ENCODE results near the gene UBL4B. TPM values are rescaled to one million over a fixed set of nuclear protein-coding genes. Genes with fewer than 3 reads are reported as not detected.

The UBL4B gene
- polyA plus RNA-seq, 1 experiment = 34.8 TPM

DNA sequence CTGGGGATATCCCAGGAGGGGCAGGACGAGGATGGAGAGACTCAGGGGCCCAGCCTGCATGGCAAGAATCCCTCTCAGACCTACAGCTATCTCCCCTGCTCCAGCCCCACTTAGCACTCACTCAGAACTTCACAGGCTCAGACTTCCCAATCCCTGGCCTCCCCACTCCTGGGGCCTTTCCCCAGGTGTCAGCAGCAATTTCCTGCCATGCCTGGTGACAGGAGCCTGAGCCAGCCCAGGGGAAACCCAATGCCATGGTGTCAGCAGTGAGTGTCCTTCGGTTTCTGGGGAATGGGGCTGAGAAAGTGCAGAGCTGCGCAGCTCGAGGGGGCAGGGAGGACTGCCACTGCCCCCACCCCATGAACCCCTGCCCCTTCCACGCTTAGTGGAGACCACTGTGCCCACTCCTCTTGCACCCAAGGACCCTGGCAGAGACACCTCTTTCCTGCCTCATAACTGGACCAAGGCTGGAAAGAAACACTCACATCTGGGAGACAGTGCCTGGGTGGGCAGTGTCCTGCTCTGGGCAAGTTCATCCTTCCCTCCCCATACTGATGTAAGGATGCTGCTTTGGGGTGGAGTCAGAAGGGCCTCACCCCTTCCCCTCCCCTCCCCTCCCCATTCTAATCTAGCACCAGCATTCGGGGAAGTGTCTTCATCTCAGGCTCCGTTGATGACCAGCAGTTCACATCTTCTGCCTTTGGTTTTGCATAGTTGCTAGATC, 17.1 kb upstream of the UBL4B start:
- no peak for DNase-seq (ENCODE audit: low read depth)
- Histone ChIP-seq H3K27me3 (ENCODE audit: control insufficient read depth, insufficient read depth, low read length) (no peaks in the 10 kb centered on the region; the same call in none of the 2 replicates), H3K36me3 (ENCODE audit: control insufficient read depth, insufficient read depth, low read length) (no peaks in the 10 kb centered on the region), H3K4me3 (ENCODE audit: low read depth, low read length) (no peak overlapping the region)
- ChIA-PET CTCF (interaction anchor here (14.8 to 16.1 kb wide), 2 partner anchors 8 to 40 kb away, joined by 246 to 345 read pairs; no protein-coding TSS in a partner anchor), POLR2A (no interaction called here)
- TF ChIP-seq CTCF (IDR thresholded peaks at IDR 0.05; ENCODE audit: insufficient read depth, low read depth, low read length) = no peak

DNA sequence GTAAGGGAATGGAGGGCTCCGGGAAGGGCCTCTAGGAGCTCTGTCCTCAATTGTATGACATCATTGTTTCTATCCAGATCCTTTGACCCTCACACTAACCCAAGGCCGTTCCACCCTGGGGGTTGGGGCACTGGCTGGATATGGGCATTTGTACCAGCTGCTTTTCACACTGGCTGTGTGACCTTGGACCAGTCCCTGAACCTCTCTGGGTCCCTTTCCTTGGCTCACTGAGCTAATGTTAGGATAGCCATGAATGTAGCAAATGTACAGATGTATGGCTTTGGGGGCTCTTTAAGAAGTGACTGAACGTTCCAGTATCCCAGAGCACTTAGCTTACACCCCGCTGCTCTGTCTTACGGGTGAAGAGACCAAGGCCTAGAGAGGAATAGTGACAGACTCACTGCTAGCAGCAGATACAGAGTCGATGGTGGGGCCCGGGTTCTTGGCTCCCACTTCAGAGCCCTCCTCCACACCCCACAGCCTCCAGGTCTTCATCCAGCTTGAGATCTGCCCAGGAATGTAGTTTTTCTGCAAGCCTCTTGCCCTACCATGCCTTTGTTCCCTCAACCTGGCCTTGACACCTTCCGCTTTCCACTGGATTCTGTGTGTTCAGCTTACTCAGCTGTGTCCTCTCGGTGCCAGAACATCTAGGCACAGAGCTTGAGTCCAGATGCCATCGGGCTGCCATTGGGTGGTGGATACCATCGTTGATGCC, 14.6 kb upstream of the UBL4B start:
- Histone ChIP-seq H3K36me3 (ENCODE audit: control insufficient read depth, insufficient read depth, low read length) (no peaks in the 10 kb centered on the region), H3K4me3 (ENCODE audit: low read depth, low read length) (no peak overlapping the region), H3K27me3 (ENCODE audit: control insufficient read depth, insufficient read depth, low read length) (no peaks in the 10 kb centered on the region; the same call in 1 of the 2 replicates)
- no peak for DNase-seq (ENCODE audit: low read depth)
- TF ChIP-seq CTCF (IDR thresholded peaks at IDR 0.05; ENCODE audit: insufficient read depth, low read depth, low read length) = no peak
- POLR2A ChIA-PET = no interaction called here
- CTCF ChIA-PET = interaction anchor here (1.4 to 15.1 kb wide), 5 partner anchors 8 to 213 kb away, joined by 3 to 345 read pairs (median 18); no protein-coding TSS in a partner anchor

DNA sequence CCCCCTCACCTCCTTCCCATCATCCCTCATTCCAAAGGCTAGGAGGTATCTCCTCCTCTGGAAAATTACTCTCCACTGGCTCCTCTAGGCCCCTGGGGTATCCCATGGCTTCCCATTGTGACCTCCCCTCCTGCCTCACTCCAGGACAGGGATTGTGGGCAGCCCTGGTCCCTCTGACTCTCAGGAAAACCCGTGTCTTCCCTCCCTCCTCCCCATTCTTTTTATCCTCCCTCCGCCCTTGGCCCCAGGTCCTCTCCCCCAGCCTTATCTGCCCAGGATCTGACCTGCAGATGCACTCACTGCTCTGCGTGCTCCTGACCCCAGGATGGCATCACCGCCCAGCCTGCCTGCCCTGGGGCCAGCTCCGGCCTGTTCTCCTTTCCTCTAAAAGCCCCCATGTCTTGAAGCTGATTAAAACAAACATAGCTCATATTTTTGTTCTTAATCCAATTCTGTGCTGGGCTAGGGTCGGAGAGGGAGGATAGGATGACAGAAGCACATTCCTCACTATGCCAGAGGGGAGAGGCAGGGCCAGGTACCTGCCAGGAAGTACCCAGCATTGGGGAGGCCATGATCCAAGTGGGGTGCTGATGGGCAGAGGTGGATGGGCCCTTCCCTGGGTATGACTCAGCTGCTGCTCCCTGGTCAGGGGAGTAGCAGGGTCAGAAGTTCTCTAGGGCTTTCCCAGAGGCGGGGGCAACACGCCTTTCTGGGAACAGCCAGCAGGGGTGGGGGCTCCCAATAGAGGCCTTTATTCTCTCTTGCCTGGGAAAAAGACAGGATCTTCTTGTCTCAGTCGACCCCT, 13.8 kb upstream of the UBL4B start:
- DNase-seq (ENCODE audit: low read depth) = no peak
- ChIA-PET CTCF (interaction anchor here (1.0 to 15.1 kb wide), 5 partner anchors 8 to 69 kb away, joined by 3 to 345 read pairs (median 18); no protein-coding TSS in a partner anchor), POLR2A (no interaction called here)
- no peaks in the 10 kb centered on the region for H3K36me3 ChIP-seq (ENCODE audit: control insufficient read depth, insufficient read depth, low read length)
- H3K27me3 ChIP-seq (ENCODE audit: control insufficient read depth, insufficient read depth, low read length) = no peaks in the 10 kb centered on the region; the same call in 1 of the 2 replicates
- no peak for TF ChIP-seq CTCF (IDR thresholded peaks at IDR 0.05; ENCODE audit: insufficient read depth, low read depth, low read length)
- H3K4me3 ChIP-seq (ENCODE audit: low read depth, low read length) = no peak overlapping the region

DNA sequence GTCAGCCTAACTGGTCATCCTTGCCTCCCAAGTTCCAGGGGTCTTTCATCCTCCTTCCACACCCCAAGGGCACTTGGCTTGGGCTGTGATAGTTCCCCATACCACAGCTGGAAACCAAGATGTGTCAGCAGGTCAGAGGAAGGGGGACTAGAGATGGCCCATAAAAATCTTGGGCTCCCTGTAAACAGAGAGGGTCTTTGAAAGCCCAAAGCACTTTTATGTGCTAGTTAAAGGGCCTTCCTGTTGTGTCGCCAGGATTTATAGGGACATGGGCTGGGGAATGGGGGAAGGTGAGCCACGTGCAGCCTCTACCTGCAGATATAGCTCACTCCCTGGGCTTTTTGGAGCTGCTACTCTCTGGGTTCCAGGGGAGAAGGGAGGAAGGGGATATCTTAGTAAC, 11.9 kb upstream of the UBL4B start:
- Histone ChIP-seq H3K36me3 (ENCODE audit: control insufficient read depth, insufficient read depth, low read length) (no peaks in the 10 kb centered on the region), H3K4me3 (ENCODE audit: low read depth, low read length) (no peak overlapping the region), H3K27me3 (ENCODE audit: control insufficient read depth, insufficient read depth, low read length) (no peaks in the 10 kb centered on the region)
- ChIA-PET CTCF (interaction anchor here (3.7 to 15.1 kb wide), 3 partner anchors 12 to 45 kb away, joined by 18 to 345 read pairs (median 246); no protein-coding TSS in a partner anchor), POLR2A (no interaction called here)
- no peak for TF ChIP-seq CTCF (IDR thresholded peaks at IDR 0.05; ENCODE audit: insufficient read depth, low read depth, low read length)
- no peak for DNase-seq (ENCODE audit: low read depth)
